Measurements from ENCODE around the gene C1QC. TPM values are rescaled to one million over a fixed set of nuclear protein-coding genes. Genes with fewer than 3 reads are reported as not detected.

Gene C1QC
- total RNA-seq, 2 experiments from 2014 or later, result not detected

- ChIA-PET POLR2A (no interaction called here), CTCF (no interaction called here)
These were observed 25.4 kb upstream of the C1QC start for GRCh38 chr1:22618056-22618455.

GRCh38 chr1:22619252-22619651 lies 24.2 kb upstream of the C1QC start:
- ChIA-PET POLR2A (no interaction called here), CTCF (no interaction called here)

GRCh38 chr1:22619798-22620197 lies 23.6 kb upstream of the C1QC start:
- CTCF ChIA-PET, result no interaction called here
- POLR2A ChIA-PET, result no interaction called here

GRCh38 chr1:22621761-22622160 lies 21.7 kb upstream of the C1QC start:
- POLR2A ChIA-PET, result no interaction called here
- CTCF ChIA-PET, result no interaction called here

- POLR2A ChIA-PET, result no interaction called here
- CTCF ChIA-PET, result no interaction called here
These were observed 18.0 kb upstream of the C1QC start for GRCh38 chr1:22625262-22625925.

GRCh38 chr1:22626237-22627157 lies 16.9 kb upstream of the C1QC start:
- CTCF ChIA-PET, result no interaction called here
- POLR2A ChIA-PET, result no interaction called here

GRCh38 chr1:22627331-22627730 lies 16.1 kb upstream of the C1QC start:
- ChIA-PET POLR2A (no interaction called here), CTCF (no interaction called here)

- CTCF ChIA-PET, result no interaction called here
- POLR2A ChIA-PET, result no interaction called here
These were observed 14.6 kb upstream of the C1QC start for GRCh38 chr1:22628698-22629444.

- POLR2A ChIA-PET, result no interaction called here
These were observed 13.5 kb upstream of the C1QC start for GRCh38 chr1:22629886-22630285.

GRCh38 chr1:22633697-22634463 lies 9.6 kb upstream of the C1QC start:
- POLR2A ChIA-PET, result no interaction called here

More at GRCh38 chr1:22629886-22630285, 13.5 kb upstream of the C1QC start:
- CTCF ChIA-PET, result no interaction called here

GRCh38 chr1:22635436-22635835 lies 8.0 kb upstream of the C1QC start:
- ChIA-PET POLR2A (no interaction called here), CTCF (no interaction called here)

More at GRCh38 chr1:22633697-22634463, 9.6 kb upstream of the C1QC start:
- CTCF ChIA-PET, result no interaction called here

GRCh38 chr1:22636353-22636752 lies 7.1 kb upstream of the C1QC start, which contains the start of gene C1QA:
Gene C1QA, plus strand, starts transcription at chr1:22636628. Its CDS starts 989 bp downstream, at chr1:22637617.
- ChIA-PET POLR2A (no interaction called here), CTCF (no interaction called here)

- POLR2A ChIA-PET, result no interaction called here
- CTCF ChIA-PET, result no interaction called here
These were observed 6.5 kb upstream of the C1QC start for GRCh38 chr1:22636927-22637326.

- POLR2A ChIA-PET, result no interaction called here
- CTCF ChIA-PET, result no interaction called here
These were observed 5.5 kb upstream of the C1QC start for GRCh38 chr1:22637907-22638445.

- CTCF ChIA-PET, result no interaction called here
- POLR2A ChIA-PET, result interaction anchor here (0.6 kb wide), 1 partner anchor 484 kb away, joined by 3 read pairs; no protein-coding TSS in a partner anchor
These were observed 4.8 kb upstream of the C1QC start for GRCh38 chr1:22638476-22639234.

GRCh38 chr1:22639286-22639685 lies 4.1 kb upstream of the C1QC start:
- ChIA-PET CTCF (interaction anchor here (0.7 kb wide), 1 partner anchor 223 kb away, joined by 3 read pairs; no protein-coding TSS in a partner anchor), POLR2A (interaction anchor here (0.6 kb wide), 1 partner anchor 484 kb away, joined by 3 read pairs; no protein-coding TSS in a partner anchor)

GRCh38 chr1:22641247-22641646 lies 2.2 kb upstream of the C1QC start:
- ChIA-PET CTCF (interaction anchor here (0.7 to 2.3 kb wide), 7 partner anchors 21 to 511 kb away, joined by 3 to 9 read pairs (median 3); no protein-coding TSS in a partner anchor), POLR2A (no interaction called here)

GRCh38 chr1:22641906-22642636 lies 1.4 kb upstream of the C1QC start:
- CTCF ChIA-PET, result interaction anchor here (0.7 to 2.3 kb wide), 10 partner anchors 20 to 513 kb away, joined by 3 to 9 read pairs (median 3); no protein-coding TSS in a partner anchor
- POLR2A ChIA-PET, result no interaction called here
